GM23248 (cell line): ENCODE data around the gene FCN1. TPM values are rescaled to one million over a fixed set of nuclear protein-coding genes. Genes with fewer than 3 reads are reported as not detected.

Experiments
- DNase-seq: peaks from one replicate; pipeline ENCODE4 v3.0.0-alpha.2; 2015
- H2AFZ ChIP-seq: fragments of 200-600 bp; sonication (generic); 2 replicates; pipeline ENCODE4 v1.6.1; 2016; ENCODE audit warnings: antibody characterized with exemption
- H3F3A ChIP-seq: fragments of 200-600 bp; sonication (generic); 2 replicates; pipeline ENCODE4 v1.6.1; 2016; ENCODE audit warnings: mild to moderate bottlenecking, antibody characterized with exemption, mixed run types; ENCODE audit not compliant: insufficient read depth
- H3K27ac ChIP-seq: fragments of 200-600 bp; sonication (generic); 2 replicates; pipeline ENCODE4 v1.5.1; 2016; ENCODE audit warnings: mild to moderate bottlenecking
- H3K27me3 ChIP-seq: fragments of 200-600 bp; sonication (generic); replicated peaks from 2 replicates; pipeline ENCODE4 v1.6.1; 2016; ENCODE audit warnings: mild to moderate bottlenecking; ENCODE audit not compliant: insufficient read depth
- H3K36me3 ChIP-seq: fragments of 200-600 bp; sonication (generic); 2 replicates; pipeline ENCODE4 v1.6.1; 2016; ENCODE audit warnings: low read depth, mild to moderate bottlenecking
- H3K4me1 ChIP-seq: fragments of 200-600 bp; sonication (generic); 2 replicates; pipeline ENCODE4 v1.6.1; 2016; ENCODE audit warnings: mild to moderate bottlenecking; ENCODE audit not compliant: insufficient read depth
- H3K4me2 ChIP-seq: fragments of 200-600 bp; sonication (generic); one replicate; pipeline ENCODE4 v1.6.1; 2016; ENCODE audit warnings: mild to moderate bottlenecking; ENCODE audit not compliant: unreplicated experiment
- H3K4me3 ChIP-seq: fragments of 200-600 bp; sonication (generic); 2 replicates; pipeline ENCODE4 v1.5.1; 2016; ENCODE audit warnings: mild to moderate bottlenecking
- H3K79me2 ChIP-seq: fragments of 200-600 bp; sonication (generic); 2 replicates; pipeline ENCODE4 v1.6.1; 2016; ENCODE audit warnings: mild to moderate bottlenecking; ENCODE audit not compliant: insufficient read depth
- H3K9ac ChIP-seq: fragments of 200-600 bp; sonication (generic); 2 replicates; pipeline ENCODE4 v1.6.1; 2016; ENCODE audit warnings: mild to moderate bottlenecking
- H3K9me2 ChIP-seq: fragments of 200-600 bp; sonication (generic); 2 replicates; pipeline ENCODE4 v1.6.1; 2016; ENCODE audit warnings: mixed run types, mild to moderate bottlenecking, moderate library complexity; ENCODE audit not compliant: insufficient read depth
- H3K9me3 ChIP-seq: fragments of 200-600 bp; sonication (generic); one replicate; pipeline ENCODE4 v1.6.1; 2017; ENCODE audit warnings: low read depth
- H4K20me1 ChIP-seq: fragments of 200-600 bp; sonication (generic); 2 replicates; pipeline ENCODE4 v1.6.0; 2016; ENCODE audit not compliant: insufficient read depth
- EZH2 ChIP-seq: fragments of 200-600 bp; sonication (generic); IDR thresholded peaks from 2 replicates; pipeline ENCODE4 v1.6.1; 2018; ENCODE audit warnings: antibody characterized with exemption, mild to moderate bottlenecking; ENCODE audit not compliant: insufficient read depth, poor library complexity, severe bottlenecking
- EZH2phosphoT487 ChIP-seq: fragments of 200-600 bp; sonication (generic); IDR thresholded peaks from 2 replicates; pipeline ENCODE4 v1.6.1; 2018; ENCODE audit warnings: antibody characterized with exemption, moderate library complexity, mild to moderate bottlenecking, low read depth; ENCODE audit not compliant: insufficient read depth
- WGBS, 2 experiments: methylation state at CpG; one replicate each; pipeline ENCODE4 v1.1.6; 2015 to 2017; ENCODE audit warnings: low lambda C conversion rate in 2 of 2, low coverage in 1 of 2; ENCODE audit errors: missing lambda C conversion rate in 2 of 2; 5-methylcytosine and 5-hydroxymethylcytosine counted together
- in situ Hi-C: fragments of 300-500 bp; cut with MboI; formaldehyde crosslinking; loops from 2 replicates; pipeline ENCODE4 v1.15.0; 2020
- polyA plus RNA-seq: library from polyadenylated mRNA; unstranded; fragments of >200 nt; fragmentation: Nextera tagmentation; extraction: Ambion mirVana; gene quantifications from 2 replicates; pipeline ENCODE4 v1.2.1, GENCODE V29; 2016
- total RNA-seq: library from RNA; depleted of rRNA; stranded (reverse); fragments of >200 nt; shearing (Covaris generic); gene quantifications from 2 replicates; pipeline ENCODE4 v1.2.3, GENCODE V29; 2014

The FCN1 gene
- total and polyA plus RNA-seq, 2 experiments from 2014 or later = not detected

GRCh38 chr9:134937164-134937555 is 19.4 kb upstream of the FCN1 start:
- TF ChIP-seq EZH2phosphoT487 (no peak), EZH2 (no peak)

GRCh38 chr9:134936346-134937163 is 18.8 kb upstream of the FCN1 start:
- in situ Hi-C loops = no loop called here
- 61 to 62% methylated on average over 13 of the region's 13 CpGs for WGBS, 2 experiments
- no peak for DNase-seq
- no peak overlapping the region for H2AFZ ChIP-seq
- H3K36me3 ChIP-seq = no peaks in the 10 kb centered on the region
- H3K9me2 ChIP-seq = no peaks in the 10 kb centered on the region
- H3K9ac ChIP-seq = no peak overlapping the region
- H3K27me3 ChIP-seq = peaks cover 42% of the 10 kb centered on the region
- no peak for TF ChIP-seq EZH2
- no peak for TF ChIP-seq EZH2phosphoT487
- H4K20me1 ChIP-seq = no peaks in the 10 kb centered on the region
- no peak overlapping the region for H3K4me3 ChIP-seq
- no peaks in the 10 kb centered on the region for H3K4me1 ChIP-seq
- no peaks in the 10 kb centered on the region for H3K9me3 ChIP-seq
- H3K4me2 ChIP-seq = no peak overlapping the region
- no peak overlapping the region for H3K27ac ChIP-seq
- H3F3A ChIP-seq = no peaks in the 10 kb centered on the region
- no peaks in the 10 kb centered on the region for H3K79me2 ChIP-seq

More at GRCh38 chr9:134937164-134937555, 19.4 kb upstream of the FCN1 start:
- peaks cover 39% of the 10 kb centered on the region for H3K27me3 ChIP-seq
- 44 to 47% methylated on average over 9 of the region's 9 CpGs for WGBS, 2 experiments
- H2AFZ ChIP-seq = no peak overlapping the region
- no peak overlapping the region for H3K27ac ChIP-seq
- H3K4me2 ChIP-seq = no peak overlapping the region
- H3F3A ChIP-seq = no peaks in the 10 kb centered on the region
- no peaks in the 10 kb centered on the region for H3K4me1 ChIP-seq
- no peaks in the 10 kb centered on the region for H3K9me3 ChIP-seq
- no peaks in the 10 kb centered on the region for H3K9me2 ChIP-seq
- in situ Hi-C loops = no loop called here
- no peak overlapping the region for H3K9ac ChIP-seq
- no peaks in the 10 kb centered on the region for H3K79me2 ChIP-seq
- H3K36me3 ChIP-seq = no peaks in the 10 kb centered on the region
- no peaks in the 10 kb centered on the region for H4K20me1 ChIP-seq
- no peak for DNase-seq
- H3K4me3 ChIP-seq = no peak overlapping the region

- Histone ChIP-seq H3K4me1 (no peaks in the 10 kb centered on the region), H3K9me3 (no peaks in the 10 kb centered on the region), H3K4me3 (no peak overlapping the region), H3K27me3 (peaks cover 39% of the 10 kb centered on the region), H2AFZ (no peak overlapping the region), H3K36me3 (no peaks in the 10 kb centered on the region), H3F3A (no peaks in the 10 kb centered on the region), H3K79me2 (no peaks in the 10 kb centered on the region), H3K9ac (no peak overlapping the region), H3K27ac (no peak overlapping the region), H4K20me1 (no peaks in the 10 kb centered on the region), H3K9me2 (no peaks in the 10 kb centered on the region), H3K4me2 (no peak overlapping the region)
- no peak for DNase-seq
- 61 to 64% methylated on average over 27 of the region's 27 CpGs for WGBS, 2 experiments
- no peak for TF ChIP-seq EZH2
- in situ Hi-C loops = no loop called here
Observed at GRCh38 chr9:134935701-134936345, 18.1 kb upstream of the FCN1 start.

GRCh38 chr9:134935056-134935640 is 17.4 kb upstream of the FCN1 start:
- Histone ChIP-seq H3K4me2 (no peak overlapping the region), H3K4me1 (no peaks in the 10 kb centered on the region), H3F3A (no peaks in the 10 kb centered on the region), H2AFZ (no peak overlapping the region), H3K9me2 (no peaks in the 10 kb centered on the region), H3K27me3 (peaks cover 37% of the 10 kb centered on the region; the same call in 1 of the 2 replicates), H3K4me3 (no peak overlapping the region), H3K36me3 (no peaks in the 10 kb centered on the region), H3K79me2 (no peaks in the 10 kb centered on the region), H4K20me1 (no peaks in the 10 kb centered on the region), H3K27ac (no peak overlapping the region), H3K9me3 (no peaks in the 10 kb centered on the region), H3K9ac (no peak overlapping the region)
- TF ChIP-seq EZH2phosphoT487 = no peak
- TF ChIP-seq EZH2 = no peak
- in situ Hi-C loops = no loop called here
- 36 to 41% methylated on average over 17 of the region's 17 CpGs for WGBS, 2 experiments
- no peak for DNase-seq
